GM18511 (cell line): ENCODE data around the gene PLCL1.

Source experiments
- ATAC-seq: cut with Tn5 transposase; IDR thresholded peaks from one replicate; pipeline ENCODE4 v1.9.1; 2021; ENCODE audit warnings: mild to moderate bottlenecking, moderate library complexity; ENCODE audit not compliant: unreplicated experiment

Gene PLCL1

GRCh38 chr2:197852108-197852507 is 47.7 kb downstream of the PLCL1 start:
- ATAC-seq, result no peak

DNA sequence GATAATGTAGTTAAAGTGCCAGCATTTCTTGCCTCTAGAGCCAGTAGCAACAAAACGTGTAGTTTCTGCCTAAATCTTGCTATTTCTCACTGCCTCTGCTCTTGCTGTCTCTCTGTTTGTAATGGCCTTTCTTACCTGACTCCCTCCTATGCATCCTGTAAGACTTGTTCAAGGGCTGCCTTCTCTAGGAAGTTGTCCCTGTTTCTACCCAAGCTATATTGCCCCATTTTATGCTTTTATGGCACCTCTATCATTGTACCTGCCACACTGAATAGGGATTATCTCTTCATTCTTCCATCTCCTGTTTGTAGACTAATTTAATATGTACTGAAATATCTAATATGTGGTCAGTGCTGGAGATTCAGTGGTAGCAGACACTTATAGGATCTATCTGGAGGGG is 49.2 kb downstream of the PLCL1 start:
- ATAC-seq, result no peak

DNA sequence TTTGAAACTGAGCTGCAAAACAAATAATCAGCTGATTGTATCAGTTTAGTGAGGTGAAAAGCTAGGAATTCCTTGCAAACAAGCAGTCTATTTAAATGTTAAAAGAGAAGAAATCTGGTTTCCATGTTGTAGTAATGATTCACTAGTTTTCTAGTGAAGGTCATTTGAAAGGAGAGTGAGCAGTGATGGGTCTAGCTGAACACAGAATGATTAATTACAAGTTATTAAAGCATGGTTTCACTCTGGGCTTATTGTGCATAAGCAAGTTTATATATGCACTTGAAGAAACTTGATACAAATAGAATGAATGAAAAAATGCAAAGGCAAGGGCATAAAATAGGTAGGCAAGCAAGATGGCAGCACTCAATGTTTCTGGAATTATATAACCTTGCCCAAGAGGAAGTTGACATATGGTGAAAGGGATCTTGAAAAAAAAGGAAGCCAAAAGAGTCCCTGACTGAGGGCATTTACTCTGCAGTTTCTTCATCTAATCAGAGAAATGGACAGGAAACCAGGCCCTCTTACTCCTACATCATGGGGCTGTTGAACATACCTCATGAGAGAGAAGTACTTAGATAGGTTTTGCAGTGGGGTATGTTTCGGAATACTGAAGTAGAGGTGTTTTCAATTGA is 53.2 kb downstream of the PLCL1 start:
- no peak for ATAC-seq

DNA sequence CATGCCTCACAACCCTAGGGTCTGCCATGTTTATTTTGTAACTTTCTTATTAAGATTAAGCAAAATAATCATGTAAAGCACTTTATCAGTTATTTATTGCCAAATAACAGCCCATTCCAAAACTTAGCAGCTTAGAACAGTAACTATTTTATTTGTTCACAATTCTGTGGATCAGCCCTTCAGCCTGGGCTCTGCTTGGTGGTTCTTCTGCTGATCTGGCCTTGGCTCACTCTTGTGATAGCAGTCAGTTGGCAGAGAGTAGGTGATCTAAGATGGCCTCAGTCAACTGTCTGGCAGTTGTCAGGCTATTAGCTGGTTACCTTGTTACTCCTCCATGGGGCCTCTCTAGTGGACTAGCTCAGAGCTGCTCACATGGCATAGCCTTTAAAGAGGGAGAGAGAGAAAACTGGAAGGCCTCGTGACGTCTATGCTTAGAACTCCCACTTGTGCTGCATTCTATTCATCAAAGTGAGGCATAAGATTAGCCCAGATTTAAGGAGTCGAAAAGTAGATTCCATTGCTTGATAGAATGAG is 54.3 kb downstream of the PLCL1 start:
- ATAC-seq, result no peak

DNA sequence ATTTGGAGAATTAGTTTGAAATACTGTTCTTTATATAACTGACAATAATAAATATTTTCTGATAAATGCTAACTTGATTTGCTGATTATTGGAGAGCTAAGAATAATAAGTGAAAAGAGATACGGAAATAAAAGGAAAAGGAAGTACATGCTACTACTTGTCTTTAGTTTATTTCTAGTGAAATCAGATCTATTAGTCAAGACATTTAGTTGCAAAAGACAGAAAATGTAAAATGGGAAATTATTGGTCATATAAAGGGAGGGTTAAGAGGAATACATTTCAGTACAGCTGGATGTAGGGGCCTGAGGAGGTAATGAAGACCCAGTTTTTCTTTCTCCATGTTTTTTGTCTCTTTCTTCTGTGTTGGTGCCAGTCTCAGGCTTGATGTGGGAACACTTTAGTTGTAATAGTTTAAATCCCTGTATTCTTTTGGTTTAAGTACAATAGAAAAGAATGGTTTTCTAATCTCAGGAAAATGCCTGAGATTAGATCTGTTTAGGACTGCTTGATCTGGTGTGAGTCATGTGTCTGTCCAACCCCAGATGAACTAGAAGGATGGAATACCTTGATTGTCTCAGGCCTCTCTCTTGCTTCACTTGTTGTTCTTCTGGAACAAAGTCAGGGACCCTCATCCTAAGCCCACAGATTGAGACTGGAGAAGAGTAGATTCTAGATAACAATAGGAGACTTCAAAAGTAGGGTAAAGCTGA is 58.0 kb downstream of the PLCL1 start:
- no peak for ATAC-seq

DNA sequence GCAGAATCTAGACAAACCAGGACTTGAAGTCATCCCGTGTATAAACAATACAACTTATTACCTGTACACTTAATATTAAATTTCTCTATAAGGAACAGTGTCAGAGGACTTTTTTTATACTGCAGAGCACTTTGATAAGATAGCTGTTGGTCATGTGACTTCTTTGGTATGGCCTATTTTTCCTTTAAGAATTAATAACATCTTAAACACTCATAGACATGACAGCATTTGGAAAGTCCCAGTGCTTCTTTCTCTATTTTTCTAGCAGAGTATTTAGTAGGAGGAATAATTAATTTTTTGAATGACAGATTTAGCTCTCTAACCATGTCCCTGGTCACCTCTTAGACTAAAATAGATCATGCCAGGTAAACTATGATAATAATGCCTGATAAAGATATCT is 59.4 kb downstream of the PLCL1 start:
- no peak for ATAC-seq

DNA sequence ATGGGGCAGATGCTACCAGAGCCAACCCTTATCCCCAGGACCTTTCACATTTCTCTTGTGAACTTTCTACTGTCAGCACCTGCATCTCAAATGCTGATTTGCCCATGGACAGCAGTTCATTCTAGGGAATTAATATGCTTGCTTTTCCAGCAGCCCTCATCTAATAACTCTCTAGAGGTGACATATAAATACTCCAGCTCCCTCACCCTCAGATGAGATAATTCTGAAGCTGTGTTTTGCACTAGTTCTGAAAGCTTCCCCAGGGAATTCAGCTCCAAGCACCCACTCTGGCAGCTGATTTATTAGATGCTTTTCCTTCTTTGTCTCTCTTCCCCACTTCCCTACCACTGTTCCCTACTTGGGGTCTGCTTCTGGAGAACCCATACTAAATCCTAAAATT is 62.1 kb downstream of the PLCL1 start:
- ATAC-seq, result no peak

DNA sequence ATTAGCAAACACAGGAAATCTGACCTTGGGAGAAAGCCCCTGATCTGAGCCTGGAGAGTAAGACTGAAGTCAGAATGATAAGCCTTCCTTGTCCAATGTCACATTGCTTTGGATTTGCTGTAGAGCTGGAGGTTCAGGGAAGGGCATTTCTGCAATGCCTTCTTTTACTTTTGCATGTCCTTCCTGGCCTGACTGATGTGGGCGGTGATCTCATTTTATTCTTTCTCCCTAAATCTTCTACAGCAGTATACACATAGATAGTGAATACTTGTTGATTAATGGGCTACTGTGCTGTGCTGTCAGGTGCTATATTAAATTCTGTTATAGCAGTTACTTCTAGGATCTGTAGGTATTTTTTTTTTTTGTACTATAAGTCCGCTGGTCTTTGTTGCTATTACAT is 62.6 kb downstream of the PLCL1 start:
- ATAC-seq, result no peak

GRCh38 chr2:197867624-197868023 is 63.2 kb downstream of the PLCL1 start:
- ATAC-seq, result no peak

DNA sequence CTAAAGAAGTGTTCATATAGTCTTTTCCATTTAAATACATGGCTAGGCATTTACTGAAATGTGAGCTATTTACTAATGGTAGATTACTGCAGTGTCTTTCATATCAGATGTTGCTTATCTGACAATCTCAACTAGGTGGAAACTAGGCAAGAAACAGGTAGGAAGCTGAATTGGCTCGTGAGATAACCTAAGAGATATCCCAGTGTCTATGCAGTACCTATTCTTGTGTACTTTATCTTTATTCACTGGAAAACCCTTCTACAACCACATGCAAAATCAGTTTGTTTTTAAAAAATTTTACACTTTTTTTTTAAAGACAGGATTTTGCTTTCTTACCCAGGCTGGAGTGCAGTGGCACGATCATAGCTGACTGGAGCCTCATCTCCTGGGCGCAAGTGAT is 63.8 kb downstream of the PLCL1 start:
- no peak for ATAC-seq

- no peak for ATAC-seq
These were observed 64.6 kb downstream of the PLCL1 start for GRCh38 chr2:197869041-197869440.

DNA sequence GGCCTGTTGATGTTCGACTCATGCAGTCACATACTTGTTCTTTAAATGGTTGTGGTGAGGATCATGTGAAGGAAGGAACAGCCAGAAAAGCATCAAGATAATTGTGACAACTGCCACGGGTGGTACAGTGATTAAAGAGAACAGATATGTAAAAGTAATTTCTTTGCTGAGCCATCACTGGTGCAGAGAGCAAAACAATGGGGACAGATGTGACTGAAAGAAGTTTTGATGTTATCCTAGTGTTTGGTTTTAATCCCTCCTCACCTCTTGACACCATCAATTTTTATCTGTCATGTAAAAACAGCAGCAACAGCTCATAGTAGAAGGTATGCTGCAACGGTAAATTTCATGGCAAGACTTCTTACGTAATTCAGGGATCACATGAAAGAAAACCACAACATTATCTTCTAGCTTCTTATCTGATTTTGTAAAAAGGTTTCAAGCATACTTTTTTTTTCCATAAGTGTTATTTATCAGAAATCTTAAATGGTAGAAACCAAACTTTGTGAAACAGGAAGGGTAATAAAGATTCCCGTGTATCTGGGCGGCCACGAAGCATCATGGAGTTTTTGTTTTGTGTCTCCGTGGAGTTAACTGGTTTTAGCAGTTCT is 65.2 kb downstream of the PLCL1 start:
- no peak for ATAC-seq

- ATAC-seq, result no peak
These were observed 65.7 kb downstream of the PLCL1 start for GRCh38 chr2:197870137-197870536.

GRCh38 chr2:197871780-197872456 is 67.5 kb downstream of the PLCL1 start:
- no peak for ATAC-seq

DNA sequence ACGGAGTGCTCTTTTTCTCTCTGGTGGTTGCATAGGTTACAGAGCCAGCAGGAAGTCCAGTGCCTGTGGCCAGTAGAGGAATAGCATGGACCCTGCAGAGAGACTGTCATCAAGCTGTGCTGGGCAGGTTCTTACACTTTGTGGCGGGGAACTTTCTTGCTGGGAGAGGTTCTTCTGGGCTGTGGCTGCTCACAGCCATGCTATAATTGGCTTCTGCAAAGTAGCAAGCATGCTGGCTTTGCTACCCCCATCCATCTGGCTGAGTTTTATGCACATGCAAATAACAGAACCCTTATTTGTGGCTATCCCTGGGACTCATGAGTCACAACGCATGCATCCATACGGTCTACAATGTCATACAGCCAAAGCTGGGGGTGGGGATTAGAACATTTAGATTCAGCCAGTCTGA is 68.9 kb downstream of the PLCL1 start:
- ATAC-seq, result no peak

- no peak for ATAC-seq
These were observed 71.4 kb downstream of the PLCL1 start for GRCh38 chr2:197875763-197876162.

GRCh38 chr2:197876524-197876923 is 72.1 kb downstream of the PLCL1 start:
- no peak for ATAC-seq

- no peak for ATAC-seq
These were observed 72.6 kb downstream of the PLCL1 start for GRCh38 chr2:197877038-197877437.

- no peak for ATAC-seq
These were observed 74.4 kb downstream of the PLCL1 start for GRCh38 chr2:197878792-197879191.

DNA sequence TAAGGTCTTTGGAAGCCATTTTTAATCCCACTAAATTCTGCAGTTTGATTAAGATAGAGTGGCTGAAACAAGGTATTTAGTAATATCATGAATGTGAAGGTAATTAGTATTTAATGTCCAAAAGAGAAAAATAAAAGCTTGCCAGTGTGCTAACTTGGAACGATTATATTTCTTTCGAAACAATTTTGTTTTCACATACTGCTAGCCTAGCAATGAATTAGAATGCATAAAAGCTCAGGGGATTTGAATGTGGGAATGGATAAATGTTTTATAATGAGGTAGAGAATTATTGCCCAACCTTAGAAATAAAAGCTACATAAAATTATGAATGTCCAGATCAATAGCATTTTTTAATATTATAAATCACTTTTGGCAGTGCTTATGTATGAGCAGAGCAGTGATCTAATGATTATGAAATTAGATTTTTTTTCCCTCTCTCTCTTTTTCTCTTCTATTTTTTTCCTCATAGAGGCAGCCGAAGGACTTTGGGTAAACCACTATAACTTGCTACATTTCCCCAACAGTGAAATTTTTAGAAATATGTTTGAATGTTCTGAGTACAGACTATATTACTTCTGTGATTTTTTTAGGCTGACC is 75.5 kb downstream of the PLCL1 start:
- ATAC-seq, result no peak

DNA sequence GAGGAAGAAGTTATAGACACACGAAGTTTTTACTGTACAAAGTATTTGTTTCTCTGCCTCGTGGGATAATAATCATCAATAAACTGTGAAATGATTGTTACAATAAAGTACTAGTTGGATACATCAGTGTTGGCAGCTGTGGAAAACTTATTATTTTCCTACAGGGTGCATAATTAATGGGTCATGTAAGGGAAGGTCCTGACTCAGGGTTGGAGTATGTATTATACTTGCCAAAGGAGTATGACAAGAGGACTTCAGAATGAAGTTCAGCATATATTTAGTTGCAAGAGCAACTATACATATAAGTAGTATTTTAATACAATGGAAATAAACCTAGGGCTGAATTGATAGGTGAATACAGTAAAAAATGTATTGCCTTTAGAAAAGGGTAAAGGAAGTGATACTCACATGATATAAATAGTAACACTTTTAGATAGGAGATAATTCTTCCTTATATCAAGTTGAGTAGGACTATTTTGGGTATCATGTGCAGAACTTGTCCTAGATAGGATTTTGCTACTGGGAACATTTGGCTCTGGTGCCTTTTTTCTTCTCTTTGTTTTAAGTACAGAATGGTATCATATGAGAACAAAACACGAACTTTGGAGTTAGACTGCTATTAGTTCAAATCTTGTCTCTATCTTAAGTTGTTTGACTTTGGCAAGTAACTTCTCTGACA is 79.1 kb downstream of the PLCL1 start:
- no peak for ATAC-seq
